ENCODE measurements around the gene MKNK1.

MKNK1 gene

GRCh38 chr1:46619656-46620258 is 15.7 kb upstream of the MKNK1 start:
- Histone ChIP-seq H3K9me3 (ENCODE audit: control insufficient read depth, insufficient read depth, low read length) (no peaks in the 10 kb centered on the region), H3K4me2 (ENCODE audit: low read length) (peak overlapping the region; percentile 48; the same call in 1 of the 2 replicates), H3K27ac (ENCODE audit: low read depth, low read length) (no peak overlapping the region), H3K36me3 (ENCODE audit: control insufficient read depth, low read length) (no peaks in the 10 kb centered on the region), H4K20me1 (ENCODE audit: control insufficient read depth, insufficient read depth, low read depth, low read length) (0 out of 2 replicates have a peak, but pooled peaks cover 5% of the 10 kb centered on the region), H3K27me3 (ENCODE audit: control insufficient read depth, low read length) (peaks cover 21% of the 10 kb centered on the region), H3K4me1 (ENCODE audit: control insufficient read depth, low read length) (peaks cover 41% of the 10 kb centered on the region), H3K9me2 (replicated peaks; ENCODE audit: control insufficient read depth, low read length) (no peaks in the 10 kb centered on the region), H3F3A (ENCODE audit: control insufficient read depth, insufficient read depth) (peaks cover 8% of the 10 kb centered on the region), H3K79me2 (ENCODE audit: control insufficient read depth, low read length) (no peaks in the 10 kb centered on the region), H3K4me3 (ENCODE audit: low read length) (no peak overlapping the region)
- TF ChIP-seq CTCF (IDR thresholded peaks at IDR 0.05; ENCODE audit: low read depth, low read length, poor library complexity, severe bottlenecking) (no peak), EZH2phosphoT487 (IDR thresholded peaks at IDR 0.05; ENCODE audit: borderline replicate concordance, low read length) (no peak)

- Histone ChIP-seq H3F3A (ENCODE audit: control insufficient read depth, insufficient read depth) (peaks cover 8% of the 10 kb centered on the region), H3K27ac (ENCODE audit: low read depth, low read length) (peak overlapping the region; percentile 36), H3K9me3 (ENCODE audit: control insufficient read depth, insufficient read depth, low read length) (no peaks in the 10 kb centered on the region), H3K4me2 (ENCODE audit: low read length) (peak overlapping the region; percentile 48), H3K36me3 (ENCODE audit: control insufficient read depth, low read length) (no peaks in the 10 kb centered on the region), H3K4me1 (ENCODE audit: control insufficient read depth, low read length) (peaks cover 45% of the 10 kb centered on the region), H3K4me3 (ENCODE audit: low read length) (peak overlapping the region; percentile 24), H3K9me2 (replicated peaks; ENCODE audit: control insufficient read depth, low read length) (no peaks in the 10 kb centered on the region), H3K79me2 (ENCODE audit: control insufficient read depth, low read length) (no peaks in the 10 kb centered on the region), H4K20me1 (ENCODE audit: control insufficient read depth, insufficient read depth, low read depth, low read length) (no peaks in the 10 kb centered on the region), H3K27me3 (ENCODE audit: control insufficient read depth, low read length) (peaks cover 21% of the 10 kb centered on the region)
- TF ChIP-seq EZH2phosphoT487 (IDR thresholded peaks at IDR 0.05; ENCODE audit: borderline replicate concordance, low read length) = no peak
- no peak for TF ChIP-seq CTCF (IDR thresholded peaks at IDR 0.05; ENCODE audit: low read depth, low read length, poor library complexity, severe bottlenecking)
Observed at GRCh38 chr1:46618754-46619415, 14.8 kb upstream of the MKNK1 start.

- H3K9me2 ChIP-seq (replicated peaks; ENCODE audit: control insufficient read depth, low read length) = no peaks in the 10 kb centered on the region
- H3K36me3 ChIP-seq (ENCODE audit: control insufficient read depth, low read length) = no peaks in the 10 kb centered on the region
- H4K20me1 ChIP-seq (ENCODE audit: control insufficient read depth, insufficient read depth, low read depth, low read length) = no peaks in the 10 kb centered on the region
- 0 out of 2 replicates have a peak overlapping the region, but pooled peaks have one; percentile 93 for H3K4me2 ChIP-seq (ENCODE audit: low read length)
- peaks cover 50% of the 10 kb centered on the region for H3K4me1 ChIP-seq (ENCODE audit: control insufficient read depth, low read length)
- no peak overlapping the region for H3K27ac ChIP-seq (ENCODE audit: low read depth, low read length)
- peaks cover 21% of the 10 kb centered on the region for H3K27me3 ChIP-seq (ENCODE audit: control insufficient read depth, low read length)
- TF ChIP-seq EZH2phosphoT487 (IDR thresholded peaks at IDR 0.05; ENCODE audit: borderline replicate concordance, low read length) (no peak), CTCF (IDR thresholded peaks at IDR 0.05; ENCODE audit: low read depth, low read length, poor library complexity, severe bottlenecking) (no peak)
- no peaks in the 10 kb centered on the region for H3K79me2 ChIP-seq (ENCODE audit: control insufficient read depth, low read length)
- no peaks in the 10 kb centered on the region for H3K9me3 ChIP-seq (ENCODE audit: control insufficient read depth, insufficient read depth, low read length)
- peaks cover 8% of the 10 kb centered on the region for H3F3A ChIP-seq (ENCODE audit: control insufficient read depth, insufficient read depth)
- H3K4me3 ChIP-seq (ENCODE audit: low read length) = no peak overlapping the region
Observed at GRCh38 chr1:46617833-46618232, 13.8 kb upstream of the MKNK1 start.

All from DOHH2 (cell line).